ENCODE measurements around the gene IRF7. TPM values are rescaled to one million over a fixed set of nuclear protein-coding genes. Genes with fewer than 3 reads are reported as not detected.

Gene IRF7
- total RNA-seq, 1 experiment from 2014 or later: 15.2 TPM

GRCh38 chr11:660281-660680 is 44.5 kb upstream of the IRF7 start:
- no TSS peak for BruUV-seq (replicated peaks)
- Histone ChIP-seq H3K4me1 (ENCODE audit: control insufficient read depth in 1 of 2, insufficient read depth in 2 of 2, low read length in 2 of 2) (no peaks in the 10 kb centered on the region), H4K20me1 (ENCODE audit: insufficient read depth) (no peaks in the 10 kb centered on the region), H3K27ac (ENCODE audit: low read depth, low read length) (no peak overlapping the region), H3K9me2 (ENCODE audit: insufficient read depth) (no peaks in the 10 kb centered on the region), H3K27me3 (ENCODE audit: insufficient read depth, low read length) (no peaks in the 10 kb centered on the region), H3K4me2 (ENCODE audit: low read length) (no peak overlapping the region), H3K9ac (ENCODE audit: low read length) (no peak overlapping the region), H3K9me3 (ENCODE audit: control insufficient read depth in 1 of 2, insufficient read depth in 1 of 2, low read depth in 1 of 2, low read length in 2 of 2) (no peaks in the 10 kb centered on the region), H2AFZ (ENCODE audit: low read depth, low read length, poor library complexity, severe bottlenecking) (no peak overlapping the region), H3K36me3 (ENCODE audit: control insufficient read depth in 1 of 2, insufficient read depth in 2 of 2, low read length in 2 of 2) (peaks cover 0 to 2% of the 10 kb centered on the region in 2 experiments; a peak in 1 of 4 replicates), H3K4me3 (replicated peaks in 1 of 2; ENCODE audit: low read depth in 1 of 2, low read length in 2 of 2) (no peak overlapping the region), H3K79me2 (ENCODE audit: insufficient read depth, low read length) (peaks cover 3% of the 10 kb centered on the region; the same call in 1 of the 2 replicates)
- POLR2A ChIA-PET: no interaction called here
- CTCF ChIA-PET: no interaction called here
- intact Hi-C loops (cut with micrococcal nuclease): no loop called here
- DNase-seq (ENCODE audit: low read depth, low spot score) (no peak), ATAC-seq (no peak)
- RAD21 ChIA-PET (ENCODE audit: low non-redundant PET in 1 of 2, low total read pairs in 2 of 2, uncharacterized antibody in 2 of 2, unreplicated experiment in 2 of 2): no interaction called here
- no peak for TF ChIP-seq SIN3A (IDR thresholded peaks at IDR 0.05; ENCODE audit: low read depth)

- H3K4me2 ChIP-seq (ENCODE audit: low read length): no peak overlapping the region
- H3K9me2 ChIP-seq (ENCODE audit: insufficient read depth): no peaks in the 10 kb centered on the region
- DNase-seq (ENCODE audit: low read depth, low spot score) (no peak), ATAC-seq (no peak)
- no peaks in the 10 kb centered on the region for H3K4me1 ChIP-seq (ENCODE audit: control insufficient read depth in 1 of 2, insufficient read depth in 2 of 2, low read length in 2 of 2)
- no peak overlapping the region for H2AFZ ChIP-seq (ENCODE audit: low read depth, low read length, poor library complexity, severe bottlenecking)
- H3K36me3 ChIP-seq (ENCODE audit: control insufficient read depth in 1 of 2, insufficient read depth in 2 of 2, low read length in 2 of 2): peaks cover 0 to 2% of the 10 kb centered on the region in 2 experiments; a peak in 1 of 4 replicates
- POLR2A ChIA-PET: interaction anchor here (0.6 kb wide), 1 partner anchor 558 kb away, joined by 3 read pairs; no protein-coding TSS in a partner anchor
- H3K79me2 ChIP-seq (ENCODE audit: insufficient read depth, low read length): peaks cover 3% of the 10 kb centered on the region; the same call in 1 of the 2 replicates
- H4K20me1 ChIP-seq (ENCODE audit: insufficient read depth): no peaks in the 10 kb centered on the region
- no peak overlapping the region for H3K27ac ChIP-seq (ENCODE audit: low read depth, low read length)
- RAD21 ChIA-PET (ENCODE audit: low non-redundant PET in 1 of 2, low total read pairs in 2 of 2, uncharacterized antibody in 2 of 2, unreplicated experiment in 2 of 2): no interaction called here
- TF ChIP-seq, protein P1, sequence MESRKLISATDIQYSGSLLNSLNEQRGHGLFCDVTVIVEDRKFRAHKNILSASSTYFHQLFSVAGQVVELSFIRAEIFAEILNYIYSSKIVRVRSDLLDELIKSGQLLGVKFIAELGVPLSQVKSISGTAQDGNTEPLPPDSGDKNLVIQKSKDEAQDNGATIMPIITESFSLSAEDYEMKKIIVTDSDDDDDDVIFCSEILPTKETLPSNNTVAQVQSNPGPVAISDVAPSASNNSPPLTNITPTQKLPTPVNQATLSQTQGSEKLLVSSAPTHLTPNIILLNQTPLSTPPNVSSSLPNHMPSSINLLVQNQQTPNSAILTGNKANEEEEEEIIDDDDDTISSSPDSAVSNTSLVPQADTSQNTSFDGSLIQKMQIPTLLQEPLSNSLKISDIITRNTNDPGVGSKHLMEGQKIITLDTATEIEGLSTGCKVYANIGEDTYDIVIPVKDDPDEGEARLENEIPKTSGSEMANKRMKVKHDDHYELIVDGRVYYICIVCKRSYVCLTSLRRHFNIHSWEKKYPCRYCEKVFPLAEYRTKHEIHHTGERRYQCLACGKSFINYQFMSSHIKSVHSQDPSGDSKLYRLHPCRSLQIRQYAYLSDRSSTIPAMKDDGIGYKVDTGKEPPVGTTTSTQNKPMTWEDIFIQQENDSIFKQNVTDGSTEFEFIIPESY (IDR thresholded peaks at IDR 0.05; ENCODE audit: extremely low read depth, insufficient replicate concordance, low read length): no peak
- no peak for TF ChIP-seq ELF1 (IDR thresholded peaks at IDR 0.05; ENCODE audit: borderline replicate concordance, low read depth)
- no peak for TF ChIP-seq REST (IDR thresholded peaks at IDR 0.05; ENCODE audit: low read depth)
- no peak for TF ChIP-seq EZH2 (IDR thresholded peaks at IDR 0.05)
- TF ChIP-seq FOSL1 (IDR thresholded peaks at IDR 0.05; ENCODE audit: low read depth): no peak
- no peak for TF ChIP-seq EZH2phosphoT487 (IDR thresholded peaks at IDR 0.05; ENCODE audit: borderline replicate concordance)
- TF ChIP-seq YY1 (IDR thresholded peaks at IDR 0.05; ENCODE audit: extremely low read depth, insufficient replicate concordance, low read depth, low read length): no peak
- TF ChIP-seq MAX (IDR thresholded peaks at IDR 0.05): no peak
- no peak for TF ChIP-seq POLR2A (IDR thresholded peaks at IDR 0.05; ENCODE audit: borderline replicate concordance, extremely low read depth, insufficient read depth, insufficient read length)
- H3K9me3 ChIP-seq (ENCODE audit: control insufficient read depth in 1 of 2, insufficient read depth in 1 of 2, low read depth in 1 of 2, low read length in 2 of 2): no peaks in the 10 kb centered on the region
- H3K27me3 ChIP-seq (ENCODE audit: insufficient read depth, low read length): no peaks in the 10 kb centered on the region
- BruUV-seq (replicated peaks): no TSS peak
- CTCF ChIA-PET: no interaction called here
- H3K9ac ChIP-seq (ENCODE audit: low read length): no peak overlapping the region
- no peak overlapping the region for H3K4me3 ChIP-seq (replicated peaks in 1 of 2; ENCODE audit: low read depth in 1 of 2, low read length in 2 of 2)
- intact Hi-C loops (cut with micrococcal nuclease): no loop called here
Observed at GRCh38 chr11:659532-660085, 43.9 kb upstream of the IRF7 start.
